Measurements from ENCODE around the gene TUBGCP6.

Gene TUBGCP6

DNA sequence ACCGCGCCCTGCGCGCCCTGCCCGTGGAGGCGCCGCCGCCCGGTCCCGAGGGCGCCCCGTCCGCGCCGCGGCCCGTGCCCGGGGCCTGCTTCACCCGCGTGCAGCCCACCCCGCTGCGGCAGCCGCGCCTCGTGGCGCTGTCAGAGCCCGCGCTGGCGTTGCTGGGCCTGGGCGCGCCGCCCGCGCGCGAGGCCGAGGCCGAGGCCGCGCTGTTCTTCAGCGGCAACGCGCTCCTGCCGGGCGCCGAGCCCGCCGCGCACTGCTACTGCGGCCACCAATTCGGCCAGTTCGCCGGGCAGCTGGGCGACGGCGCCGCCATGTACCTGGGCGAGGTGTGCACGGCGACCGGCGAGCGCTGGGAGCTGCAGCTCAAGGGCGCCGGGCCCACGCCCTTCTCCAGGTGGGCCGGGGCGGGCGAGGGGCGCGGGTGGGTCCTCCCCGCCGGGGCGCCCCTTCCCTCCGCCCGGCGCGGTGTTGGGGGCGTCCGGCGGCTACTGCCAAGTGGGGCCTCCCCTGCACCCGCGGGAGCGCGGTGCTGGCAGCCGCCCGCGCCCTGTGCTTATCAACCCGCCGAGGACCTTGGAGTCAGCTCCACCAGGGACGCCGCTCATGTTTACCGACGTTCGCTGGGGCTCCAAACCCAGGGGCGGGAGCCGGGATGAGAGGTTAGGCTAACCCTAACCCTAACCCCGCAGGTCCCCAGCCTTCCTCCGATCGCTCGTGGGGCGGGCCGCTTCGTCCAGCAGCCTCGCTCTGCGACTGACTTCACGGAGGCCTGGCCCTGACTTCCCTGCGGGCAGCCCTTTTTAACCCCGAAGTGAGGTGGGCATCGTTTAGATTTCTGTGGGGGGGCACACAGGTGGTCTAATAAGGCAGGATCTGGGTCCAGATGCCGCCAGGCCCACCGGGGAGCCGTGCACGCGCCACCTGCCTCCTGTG is 43.4 kb downstream of the TUBGCP6 start:
- no peaks in the 10 kb centered on the region for H3K36me3 ChIP-seq (ENCODE audit: control insufficient read depth, insufficient read depth, low read length)
- H3K79me2 ChIP-seq = peaks cover 3% of the 10 kb centered on the region
- no peak overlapping the region for H2AFZ ChIP-seq
- peak overlapping the region; percentile 54 for H3K4me2 ChIP-seq (ENCODE audit: low read length)
- no peaks in the 10 kb centered on the region for H3K4me1 ChIP-seq
- H3K27me3 ChIP-seq (ENCODE audit: control insufficient read depth, insufficient read depth, low read length) = no peaks in the 10 kb centered on the region
- TF ChIP-seq, protein P1, sequence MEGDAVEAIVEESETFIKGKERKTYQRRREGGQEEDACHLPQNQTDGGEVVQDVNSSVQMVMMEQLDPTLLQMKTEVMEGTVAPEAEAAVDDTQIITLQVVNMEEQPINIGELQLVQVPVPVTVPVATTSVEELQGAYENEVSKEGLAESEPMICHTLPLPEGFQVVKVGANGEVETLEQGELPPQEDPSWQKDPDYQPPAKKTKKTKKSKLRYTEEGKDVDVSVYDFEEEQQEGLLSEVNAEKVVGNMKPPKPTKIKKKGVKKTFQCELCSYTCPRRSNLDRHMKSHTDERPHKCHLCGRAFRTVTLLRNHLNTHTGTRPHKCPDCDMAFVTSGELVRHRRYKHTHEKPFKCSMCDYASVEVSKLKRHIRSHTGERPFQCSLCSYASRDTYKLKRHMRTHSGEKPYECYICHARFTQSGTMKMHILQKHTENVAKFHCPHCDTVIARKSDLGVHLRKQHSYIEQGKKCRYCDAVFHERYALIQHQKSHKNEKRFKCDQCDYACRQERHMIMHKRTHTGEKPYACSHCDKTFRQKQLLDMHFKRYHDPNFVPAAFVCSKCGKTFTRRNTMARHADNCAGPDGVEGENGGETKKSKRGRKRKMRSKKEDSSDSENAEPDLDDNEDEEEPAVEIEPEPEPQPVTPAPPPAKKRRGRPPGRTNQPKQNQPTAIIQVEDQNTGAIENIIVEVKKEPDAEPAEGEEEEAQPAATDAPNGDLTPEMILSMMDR (IDR thresholded peaks at IDR 0.05) = no peak
- no peak overlapping the region for H3K9ac ChIP-seq
- H3K4me3 ChIP-seq (ENCODE audit: low read depth, low read length) = peak overlapping the region; percentile 49
- no peaks in the 10 kb centered on the region for H3K9me3 ChIP-seq (ENCODE audit: control insufficient read depth, low read length)
- no peak overlapping the region for H3K27ac ChIP-seq

DNA sequence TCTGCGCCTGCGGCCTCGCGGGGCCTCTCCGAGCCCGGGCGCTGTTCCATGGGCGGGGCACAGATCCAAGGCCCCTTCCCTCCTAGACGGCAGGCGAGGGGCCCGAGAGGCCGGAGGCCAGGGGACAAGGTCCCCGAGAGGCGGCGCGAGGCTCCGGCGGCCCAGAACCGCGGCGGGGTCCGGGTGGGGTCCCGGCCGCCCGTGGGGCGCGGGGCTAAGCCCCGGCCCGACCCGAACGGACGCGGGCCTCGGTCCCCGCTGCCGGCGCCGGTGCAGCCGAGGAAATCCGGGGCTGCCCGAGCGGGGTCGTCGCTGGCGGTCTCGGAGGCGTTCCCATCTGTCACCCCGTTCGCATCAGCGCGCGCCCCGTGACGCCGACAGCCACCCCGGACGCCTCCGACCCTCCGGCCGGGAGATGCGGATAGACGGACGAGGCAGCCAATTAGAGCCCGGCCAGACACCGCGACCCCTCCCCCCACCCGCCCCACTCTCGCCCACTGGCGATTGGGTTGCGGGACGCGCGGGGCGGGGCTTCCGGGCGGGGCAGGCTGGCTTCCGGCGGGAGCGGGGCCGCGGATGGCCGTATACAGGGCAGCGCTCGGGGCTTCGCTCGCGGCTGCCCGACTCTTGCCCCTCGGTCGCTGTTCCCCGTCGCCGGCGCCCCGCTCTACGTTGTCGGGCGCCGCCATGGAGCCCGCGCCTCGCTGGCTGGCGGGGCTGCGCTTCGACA is 44.2 kb downstream of the TUBGCP6 start, which contains the start of gene SELENOO:
TSS of gene SELENOO (plus strand) at position 551 of the 730 bp plus-strand sequence. CDS start at position 577, 26 bp downstream.
- peak within 1 kb of the TSS; percentile 72 for H2AFZ ChIP-seq
- peak within 1 kb of the TSS; percentile 59 for H3K4me3 ChIP-seq (ENCODE audit: low read depth, low read length)
- H3K79me2 ChIP-seq = peaks cover 3% of the 10 kb centered on the region
- no peaks in the 10 kb centered on the region for H3K9me3 ChIP-seq (ENCODE audit: control insufficient read depth, low read length)
- H3K4me1 ChIP-seq = no peaks in the 10 kb centered on the region
- no peaks in the 10 kb centered on the region for H3K36me3 ChIP-seq (ENCODE audit: control insufficient read depth, insufficient read depth, low read length)
- TF ChIP-seq, protein P1 (IDR thresholded peaks at IDR 0.05) = no peak
- no peaks in the 10 kb centered on the region for H3K27me3 ChIP-seq (ENCODE audit: control insufficient read depth, insufficient read depth, low read length)
- no peak within 1 kb of the TSS for H3K27ac ChIP-seq
- H3K4me2 ChIP-seq (ENCODE audit: low read length) = peak within 1 kb of the TSS; percentile 75
- H3K9ac ChIP-seq = no peak within 1 kb of the TSS

DNA sequence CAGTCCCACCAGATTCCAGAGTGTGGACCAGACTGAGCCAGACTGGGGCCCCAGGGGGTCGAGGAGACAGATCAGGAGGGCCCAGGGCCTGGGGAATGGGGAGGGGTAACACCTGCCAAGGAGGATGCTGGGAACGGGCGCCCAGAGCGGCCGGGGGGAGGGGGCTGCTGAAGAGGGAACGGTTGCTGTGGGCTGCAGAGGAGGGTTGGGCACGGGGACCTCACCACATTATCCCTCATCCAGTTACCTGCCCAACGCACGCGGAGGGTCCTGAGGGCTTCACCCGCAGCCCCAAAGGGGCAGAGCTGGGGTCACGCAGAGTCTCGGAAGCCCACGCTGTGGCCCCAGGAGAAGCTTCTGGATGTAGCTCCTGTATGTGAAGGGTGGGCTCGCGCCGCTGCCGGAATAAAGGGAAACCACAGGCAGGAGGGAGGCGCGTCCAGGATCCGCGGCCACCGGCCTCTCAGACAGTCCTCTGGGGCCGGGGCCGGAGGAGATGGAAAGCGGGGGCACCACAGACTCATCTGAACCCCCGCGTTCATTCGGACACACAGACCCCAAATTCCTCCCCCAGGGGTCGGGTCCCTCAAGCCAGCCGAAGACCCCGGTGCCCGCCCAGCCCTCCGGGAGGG is 44.9 kb downstream of the TUBGCP6 start:
- Histone ChIP-seq H3K4me3 (ENCODE audit: low read depth, low read length) (peak overlapping the region; percentile 59), H2AFZ (peak overlapping the region; percentile 72), H3K27me3 (ENCODE audit: control insufficient read depth, insufficient read depth, low read length) (no peaks in the 10 kb centered on the region), H3K9me3 (ENCODE audit: control insufficient read depth, low read length) (no peaks in the 10 kb centered on the region), H3K4me2 (ENCODE audit: low read length) (peak overlapping the region; percentile 75), H3K9ac (no peak overlapping the region), H3K4me1 (no peaks in the 10 kb centered on the region), H3K27ac (no peak overlapping the region), H3K36me3 (ENCODE audit: control insufficient read depth, insufficient read depth, low read length) (no peaks in the 10 kb centered on the region), H3K79me2 (peaks cover 3% of the 10 kb centered on the region)
- TF ChIP-seq, protein P1 (IDR thresholded peaks at IDR 0.05) = no peak

DNA sequence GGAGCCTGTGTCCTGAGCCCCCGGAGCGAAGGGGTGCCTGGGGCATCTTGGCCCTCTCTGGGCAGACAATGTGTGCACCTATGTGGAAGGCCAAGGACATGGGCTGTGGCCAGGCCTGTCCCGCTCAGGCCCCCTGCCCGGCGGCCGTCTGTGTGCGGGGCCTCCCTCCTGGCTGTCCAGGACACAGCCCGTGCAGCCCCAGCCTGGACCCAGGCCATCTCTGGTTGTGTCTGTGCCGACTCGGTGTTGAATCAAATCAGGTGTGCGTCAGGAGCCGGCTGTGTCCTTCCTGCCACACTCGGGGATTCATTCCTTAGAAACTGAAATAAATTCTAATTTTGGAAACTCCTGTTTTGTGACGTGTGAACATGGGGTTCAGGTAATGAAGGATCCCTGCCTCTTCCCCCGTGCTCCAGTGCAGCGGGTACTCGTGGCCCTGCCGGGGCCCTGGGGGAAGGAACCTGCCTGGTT is 45.5 kb downstream of the TUBGCP6 start:
- H3K4me3 ChIP-seq (ENCODE audit: low read depth, low read length) = no peak overlapping the region
- H3K4me2 ChIP-seq (ENCODE audit: low read length) = no peak overlapping the region
- H3K9me3 ChIP-seq (ENCODE audit: control insufficient read depth, low read length) = no peaks in the 10 kb centered on the region
- H3K27ac ChIP-seq = no peak overlapping the region
- no peak overlapping the region for H2AFZ ChIP-seq
- H3K79me2 ChIP-seq = peaks cover 3% of the 10 kb centered on the region
- no peak overlapping the region for H3K9ac ChIP-seq
- H3K27me3 ChIP-seq (ENCODE audit: control insufficient read depth, insufficient read depth, low read length) = no peaks in the 10 kb centered on the region
- no peaks in the 10 kb centered on the region for H3K36me3 ChIP-seq (ENCODE audit: control insufficient read depth, insufficient read depth, low read length)
- TF ChIP-seq, protein P1 (IDR thresholded peaks at IDR 0.05) = no peak
- no peaks in the 10 kb centered on the region for H3K4me1 ChIP-seq

Measured in parathyroid adenoma (tissue), 2 donors.